BLaER1 treated with 17β-estradiol and CSF1 and Interleukin-3, amounts not matched to agents 10 nM and 100 nM (cell line): ENCODE results near the gene TMEM79.

Source experiments
- H3K27ac ChIP-seq, 11 experiments: shearing (Covaris generic); formaldehyde crosslinking; 2 replicates each; pipeline ENCODE4 v1.8.1; 2022
- H3K27me3 ChIP-seq, 11 experiments: shearing (Covaris generic); formaldehyde crosslinking; 2 replicates each; pipeline ENCODE4 v1.8.1; 2022
- H3K36me3 ChIP-seq, 11 experiments: shearing (Covaris generic); formaldehyde crosslinking; 2 replicates each; pipeline ENCODE4 v1.8.1; 2022
- H3K4me1 ChIP-seq, 10 experiments: shearing (Covaris generic); formaldehyde crosslinking; 2 replicates each; pipeline ENCODE4 v1.8.1; 2022
- H3K4me2 ChIP-seq, 11 experiments: shearing (Covaris generic); formaldehyde crosslinking; 2 replicates each; pipeline ENCODE4 v1.8.1; 2022
- H3K4me3 ChIP-seq, 10 experiments: shearing (Covaris generic); formaldehyde crosslinking; 2 replicates each; pipeline ENCODE4 v1.8.1; 2022
- H3K9ac ChIP-seq, 11 experiments: shearing (Covaris generic); formaldehyde crosslinking; 2 replicates each; pipeline ENCODE4 v1.8.1; 2022
- H3K9me3 ChIP-seq, 11 experiments: shearing (Covaris generic); formaldehyde crosslinking; replicated peaks in 1 of 11; 2 replicates each; pipeline ENCODE4 v1.8.1; 2022
- H4K20me1 ChIP-seq, 11 experiments: shearing (Covaris generic); formaldehyde crosslinking; 2 replicates each; pipeline ENCODE4 v1.8.1; 2022
- Cebpa-rat ChIP-seq, 11 experiments: shearing (Covaris generic); IDR thresholded peaks; 2 replicates each; pipeline ENCODE4 v1.8.1; 2022

The TMEM79 gene

GRCh38 chr1:156245451-156246232 lies 38.5 kb upstream of the TMEM79 start:
- peak overlapping the region; percentile 10 to 71 (median 46); a peak in 17 of 22 replicates for H3K9ac ChIP-seq
- peak overlapping the region; percentile 35 to 62 (median 49) for H3K4me3 ChIP-seq
- peaks cover 17 to 31% (median 21%) of the 10 kb centered on the region in 11 experiments for H3K36me3 ChIP-seq
- peaks cover 5 to 98% (median 92%) of the 10 kb centered on the region in 11 experiments; a peak in 21 of 22 replicates for H4K20me1 ChIP-seq
- peak overlapping the region; percentile 90 to 100 (median 97) for H3K4me2 ChIP-seq
- peaks cover 41 to 63% (median 53%) of the 10 kb centered on the region in 10 experiments for H3K4me1 ChIP-seq
- no peaks in the 10 kb centered on the region for H3K9me3 ChIP-seq
- H3K27ac ChIP-seq = peak overlapping the region in 5 of 11 experiments; percentile 12 to 34 (median 17); a peak in 3 of 22 replicates
- peaks cover 16 to 29% (median 23%) of the 10 kb centered on the region in 11 experiments; a peak in 21 of 22 replicates for H3K27me3 ChIP-seq
- no peak for TF ChIP-seq Cebpa-rat (IDR thresholded peaks at IDR 0.05)

- Histone ChIP-seq H3K36me3 (peaks cover 24 to 37% (median 27%) of the 10 kb centered on the region in 11 experiments), H3K9me3 (no peaks in the 10 kb centered on the region), H3K4me2 (peak overlapping the region; percentile 90 to 100 (median 97)), H3K4me1 (peaks cover 34 to 56% (median 46%) of the 10 kb centered on the region in 10 experiments), H3K27ac (peak overlapping the region in 2 of 11 experiments; percentile 12 to 24; a peak in 2 of 22 replicates), H3K4me3 (peak overlapping the region in 8 of 10 experiments; percentile 35 to 62 (median 49); a peak in 15 of 20 replicates), H4K20me1 (peaks cover 3 to 98% (median 90%) of the 10 kb centered on the region in 11 experiments; a peak in 21 of 22 replicates), H3K27me3 (peaks cover 16 to 29% (median 23%) of the 10 kb centered on the region in 11 experiments; a peak in 21 of 22 replicates), H3K9ac (peak overlapping the region in 8 of 11 experiments; percentile 12 to 71 (median 48); a peak in 7 of 22 replicates)
- TF ChIP-seq Cebpa-rat (IDR thresholded peaks at IDR 0.05) = no peak
These were observed 37.8 kb upstream of the TMEM79 start for GRCh38 chr1:156246241-156246780.

- Histone ChIP-seq H4K20me1 (peaks cover 0 to 98% (median 90%) of the 10 kb centered on the region in 11 experiments; a peak in 21 of 22 replicates), H3K27ac (no peak overlapping the region), H3K9me3 (no peaks in the 10 kb centered on the region), H3K4me1 (peaks cover 28 to 50% (median 40%) of the 10 kb centered on the region in 10 experiments), H3K4me2 (peak overlapping the region; percentile 90 to 100 (median 97); a peak in 21 of 22 replicates), H3K4me3 (0 out of 20 replicates have a peak overlapping the region, but pooled peaks of 1 of the 10 experiments have one; percentile 62), H3K9ac (no peak overlapping the region), H3K27me3 (peaks cover 16 to 29% (median 23%) of the 10 kb centered on the region in 11 experiments; a peak in 21 of 22 replicates), H3K36me3 (peaks cover 30 to 43% (median 33%) of the 10 kb centered on the region in 11 experiments)
- TF ChIP-seq Cebpa-rat (IDR thresholded peaks at IDR 0.05) = no peak
These were observed 37.2 kb upstream of the TMEM79 start for GRCh38 chr1:156246781-156247459.

- TF ChIP-seq Cebpa-rat (IDR thresholded peaks at IDR 0.05) = no peak
- H3K4me2 ChIP-seq = peak within 1 kb of the TSS in 10 of 11 experiments; percentile 90 to 100 (median 98); a peak in 14 of 22 replicates
- no peak within 1 kb of the TSS for H3K9ac ChIP-seq
- peaks cover 16 to 29% (median 23%) of the 10 kb centered on the region in 11 experiments; a peak in 21 of 22 replicates for H3K27me3 ChIP-seq
- no peak within 1 kb of the TSS for H3K27ac ChIP-seq
- no peaks in the 10 kb centered on the region for H3K9me3 ChIP-seq
- H4K20me1 ChIP-seq = peaks cover 0 to 98% (median 90%) of the 10 kb centered on the region in 11 experiments; a peak in 21 of 22 replicates
- no peak within 1 kb of the TSS for H3K4me3 ChIP-seq
- peaks cover 20 to 43% (median 32%) of the 10 kb centered on the region in 10 experiments for H3K4me1 ChIP-seq
- H3K36me3 ChIP-seq = peaks cover 38 to 51% (median 41%) of the 10 kb centered on the region in 11 experiments
These were observed 36.4 kb upstream of the TMEM79 start, which contains the start of gene PAQR6 for GRCh38 chr1:156247460-156248322. Gene PAQR6 (minus strand): TSS chr1:156248056. CDS start chr1:156246731, 1,325 bp downstream.

- Histone ChIP-seq H3K4me2 (no peak overlapping the region), H3K27ac (no peak overlapping the region), H4K20me1 (peaks cover 0 to 98% (median 91%) of the 10 kb centered on the region in 11 experiments; a peak in 21 of 22 replicates), H3K4me3 (no peak overlapping the region), H3K4me1 (peaks cover 17 to 38% (median 31%) of the 10 kb centered on the region in 10 experiments), H3K27me3 (peaks cover 16 to 29% (median 23%) of the 10 kb centered on the region in 11 experiments; a peak in 21 of 22 replicates), H3K9me3 (no peaks in the 10 kb centered on the region), H3K9ac (no peak overlapping the region), H3K36me3 (peaks cover 44 to 57% (median 47%) of the 10 kb centered on the region in 11 experiments)
- TF ChIP-seq Cebpa-rat (IDR thresholded peaks at IDR 0.05) = no peak
These were observed 35.8 kb upstream of the TMEM79 start for GRCh38 chr1:156248323-156248683.

GRCh38 chr1:156249593-156249992 lies 34.5 kb upstream of the TMEM79 start:
- Histone ChIP-seq H3K4me1 (peaks cover 17 to 33% (median 26%) of the 10 kb centered on the region in 10 experiments), H4K20me1 (peaks cover 4 to 98% (median 91%) of the 10 kb centered on the region in 11 experiments; a peak in 21 of 22 replicates), H3K9me3 (no peaks in the 10 kb centered on the region), H3K27ac (no peak overlapping the region), H3K4me3 (no peak overlapping the region), H3K4me2 (no peak overlapping the region), H3K27me3 (peaks cover 16 to 23% (median 18%) of the 10 kb centered on the region in 11 experiments; a peak in 21 of 22 replicates), H3K9ac (no peak overlapping the region), H3K36me3 (peaks cover 57 to 70% (median 60%) of the 10 kb centered on the region in 11 experiments)
- no peak for TF ChIP-seq Cebpa-rat (IDR thresholded peaks at IDR 0.05)

GRCh38 chr1:156251527-156251926 lies 32.6 kb upstream of the TMEM79 start:
- no peaks in the 10 kb centered on the region for H3K9me3 ChIP-seq
- H3K4me2 ChIP-seq = no peak overlapping the region
- no peak for TF ChIP-seq Cebpa-rat (IDR thresholded peaks at IDR 0.05)
- peaks cover 4 to 96% (median 87%) of the 10 kb centered on the region in 11 experiments; a peak in 21 of 22 replicates for H4K20me1 ChIP-seq
- no peak overlapping the region for H3K4me3 ChIP-seq
- peaks cover 0 to 4% (median 0%) of the 10 kb centered on the region in 11 experiments; a peak in 7 of 22 replicates for H3K27me3 ChIP-seq
- peak overlapping the region in 1 of 11 experiments; percentile 1; a peak in 2 of 22 replicates for H3K9ac ChIP-seq
- H3K36me3 ChIP-seq = peaks cover 76 to 89% (median 79%) of the 10 kb centered on the region in 11 experiments
- H3K27ac ChIP-seq = no peak overlapping the region
- H3K4me1 ChIP-seq = peaks cover 4 to 14% (median 7%) of the 10 kb centered on the region in 10 experiments
